Kidney capillary endothelial cell (primary cell): ENCODE measurements around the gene RAB12.
A peak's percentile ranks its signal among the peaks of the same experiment; 100 is the strongest.
"Not testable (repeated sequence)": the region's sequence is repeated elsewhere in the genome, so short reads cannot be mapped to it uniquely, and the experiment has no call there.

Experiments used
- DNase-seq: peaks from one replicate; pipeline ENCODE4 v3.0.0-alpha.2; 2018; ENCODE audit warnings: low spot score

RAB12 gene

GRCh38 chr18:8647359-8647758 is 38.1 kb downstream of the RAB12 start:
- DNase-seq: not testable (repeated sequence)

- DNase-seq: not testable (repeated sequence)
Measured at GRCh38 chr18:8651478-8652261, 42.4 kb downstream of the RAB12 start.

GRCh38 chr18:8654503-8655451 is 45.5 kb downstream of the RAB12 start:
- peak; percentile 50 for DNase-seq

- no peak for DNase-seq
Measured at GRCh38 chr18:8656232-8656631, 47.0 kb downstream of the RAB12 start.

GRCh38 chr18:8657050-8657820 is 48.0 kb downstream of the RAB12 start:
- no peak for DNase-seq

GRCh38 chr18:8657873-8658470 is 48.7 kb downstream of the RAB12 start:
- DNase-seq: no peak

- no peak for DNase-seq
Measured at GRCh38 chr18:8658858-8659485, 49.7 kb downstream of the RAB12 start.

GRCh38 chr18:8659609-8660242 is 50.5 kb downstream of the RAB12 start:
- no peak for DNase-seq

GRCh38 chr18:8660316-8660715 is 51.1 kb downstream of the RAB12 start:
- no peak for DNase-seq

GRCh38 chr18:8661754-8662559 is 52.7 kb downstream of the RAB12 start:
- DNase-seq: no peak

GRCh38 chr18:8662560-8663255 is 53.5 kb downstream of the RAB12 start:
- DNase-seq: no peak

- no peak for DNase-seq
Measured at GRCh38 chr18:8667846-8668245, 58.6 kb downstream of the RAB12 start.

- no peak for DNase-seq
Measured at GRCh38 chr18:8668381-8668780, 59.1 kb downstream of the RAB12 start.

GRCh38 chr18:8669571-8669970 is 60.3 kb downstream of the RAB12 start:
- no peak for DNase-seq

GRCh38 chr18:8673256-8674209 is 64.3 kb downstream of the RAB12 start:
- no peak for DNase-seq

GRCh38 chr18:8675057-8675456 is 65.8 kb downstream of the RAB12 start:
- DNase-seq: no peak

- no peak for DNase-seq
Measured at GRCh38 chr18:8681196-8681595, 72.0 kb downstream of the RAB12 start.

- DNase-seq: no peak
Measured at GRCh38 chr18:8684577-8684976, 75.3 kb downstream of the RAB12 start.
